Neural progenitor cell (in vitro differentiated cells): ENCODE data around the gene SPDYE2B.
"Not testable (repeated sequence)": the region's sequence is repeated elsewhere in the genome, so short reads cannot be mapped to it uniquely, and the experiment has no call there.

Experiments used
- EZH2 ChIP-seq: fragments of 200-600 bp; sonication (generic); IDR thresholded peaks from 2 replicates; pipeline ENCODE4 v1.6.1; 2017; ENCODE audit warnings: antibody characterized with exemption, mild to moderate bottlenecking, moderate library complexity
- EZH2phosphoT487 ChIP-seq: fragments of 200-600 bp; sonication (generic); IDR thresholded peaks from 2 replicates; pipeline ENCODE4 v1.6.1; 2017; ENCODE audit warnings: antibody characterized with exemption
- TF ChIP-seq, protein P1 (sequence below): fragments of 200-600 bp; sonication (generic); IDR thresholded peaks from 2 replicates; pipeline ENCODE4 v1.5.1; 2017; ENCODE audit warnings: antibody characterized with exemption, mild to moderate bottlenecking

DNA sequence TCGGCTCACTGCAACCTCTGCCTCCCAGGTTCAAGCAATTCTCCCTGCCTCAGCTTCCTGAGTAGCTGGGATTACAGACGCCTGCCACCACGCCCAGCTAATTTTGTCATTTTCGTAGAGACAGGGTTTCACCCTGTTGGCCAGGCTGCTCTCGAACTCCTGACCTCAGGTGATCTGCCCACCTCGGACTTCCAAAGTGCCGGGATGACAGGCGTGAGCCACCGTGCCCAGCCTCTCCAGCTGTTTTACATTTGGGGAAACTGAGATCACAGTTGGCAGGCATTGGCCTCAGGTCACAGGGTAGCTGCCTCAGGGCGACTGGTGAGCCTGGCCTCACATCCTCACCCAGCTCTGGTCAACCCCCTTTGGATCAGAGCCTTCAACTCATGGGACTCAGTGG is 40.4 kb upstream of the SPDYE2B start:
- TF ChIP-seq, protein P1, sequence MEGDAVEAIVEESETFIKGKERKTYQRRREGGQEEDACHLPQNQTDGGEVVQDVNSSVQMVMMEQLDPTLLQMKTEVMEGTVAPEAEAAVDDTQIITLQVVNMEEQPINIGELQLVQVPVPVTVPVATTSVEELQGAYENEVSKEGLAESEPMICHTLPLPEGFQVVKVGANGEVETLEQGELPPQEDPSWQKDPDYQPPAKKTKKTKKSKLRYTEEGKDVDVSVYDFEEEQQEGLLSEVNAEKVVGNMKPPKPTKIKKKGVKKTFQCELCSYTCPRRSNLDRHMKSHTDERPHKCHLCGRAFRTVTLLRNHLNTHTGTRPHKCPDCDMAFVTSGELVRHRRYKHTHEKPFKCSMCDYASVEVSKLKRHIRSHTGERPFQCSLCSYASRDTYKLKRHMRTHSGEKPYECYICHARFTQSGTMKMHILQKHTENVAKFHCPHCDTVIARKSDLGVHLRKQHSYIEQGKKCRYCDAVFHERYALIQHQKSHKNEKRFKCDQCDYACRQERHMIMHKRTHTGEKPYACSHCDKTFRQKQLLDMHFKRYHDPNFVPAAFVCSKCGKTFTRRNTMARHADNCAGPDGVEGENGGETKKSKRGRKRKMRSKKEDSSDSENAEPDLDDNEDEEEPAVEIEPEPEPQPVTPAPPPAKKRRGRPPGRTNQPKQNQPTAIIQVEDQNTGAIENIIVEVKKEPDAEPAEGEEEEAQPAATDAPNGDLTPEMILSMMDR: not testable (repeated sequence)
- not testable (repeated sequence) for TF ChIP-seq EZH2phosphoT487, EZH2
